GM06990 (cell line): ENCODE results near the gene CELSR1.

Experiments
- DNase-seq: peaks from one replicate; pipeline ENCODE4 v3.0.0-alpha.2; 2011; ENCODE audit not compliant: insufficient read length; ENCODE audit errors: extremely low read depth
- H3K27me3 ChIP-seq: replicated peaks from 2 replicates; pipeline ENCODE4 v1.6.0; 2011; ENCODE audit warnings: low read length; ENCODE audit not compliant: control insufficient read depth, insufficient read depth
- H3K36me3 ChIP-seq: 2 replicates; pipeline ENCODE4 v1.5.1; 2011; ENCODE audit warnings: low read length; ENCODE audit not compliant: control insufficient read depth, insufficient read depth
- H3K4me3 ChIP-seq: replicated peaks from 2 replicates; pipeline ENCODE4 v1.5.1; 2011; ENCODE audit warnings: low read depth, mild to moderate bottlenecking, control low read depth, low read length
- TF ChIP-seq, protein P1 (sequence below): IDR thresholded peaks from 2 replicates; pipeline ENCODE4 v1.5.1; 2011; ENCODE audit warnings: low read length, control low read depth, mild to moderate bottlenecking, inconsistent platforms; ENCODE audit not compliant: insufficient read depth, poor library complexity, severe bottlenecking

Gene CELSR1

GRCh38 chr22:46520880-46521279 is 16.5 kb downstream of the CELSR1 start:
- H3K36me3 ChIP-seq: no peaks in the 10 kb centered on the region
- H3K27me3 ChIP-seq: no peaks in the 10 kb centered on the region
- H3K4me3 ChIP-seq: no peak overlapping the region
- TF ChIP-seq, protein P1, sequence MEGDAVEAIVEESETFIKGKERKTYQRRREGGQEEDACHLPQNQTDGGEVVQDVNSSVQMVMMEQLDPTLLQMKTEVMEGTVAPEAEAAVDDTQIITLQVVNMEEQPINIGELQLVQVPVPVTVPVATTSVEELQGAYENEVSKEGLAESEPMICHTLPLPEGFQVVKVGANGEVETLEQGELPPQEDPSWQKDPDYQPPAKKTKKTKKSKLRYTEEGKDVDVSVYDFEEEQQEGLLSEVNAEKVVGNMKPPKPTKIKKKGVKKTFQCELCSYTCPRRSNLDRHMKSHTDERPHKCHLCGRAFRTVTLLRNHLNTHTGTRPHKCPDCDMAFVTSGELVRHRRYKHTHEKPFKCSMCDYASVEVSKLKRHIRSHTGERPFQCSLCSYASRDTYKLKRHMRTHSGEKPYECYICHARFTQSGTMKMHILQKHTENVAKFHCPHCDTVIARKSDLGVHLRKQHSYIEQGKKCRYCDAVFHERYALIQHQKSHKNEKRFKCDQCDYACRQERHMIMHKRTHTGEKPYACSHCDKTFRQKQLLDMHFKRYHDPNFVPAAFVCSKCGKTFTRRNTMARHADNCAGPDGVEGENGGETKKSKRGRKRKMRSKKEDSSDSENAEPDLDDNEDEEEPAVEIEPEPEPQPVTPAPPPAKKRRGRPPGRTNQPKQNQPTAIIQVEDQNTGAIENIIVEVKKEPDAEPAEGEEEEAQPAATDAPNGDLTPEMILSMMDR: no peak
- DNase-seq: no peak

- DNase-seq: no peak
- Histone ChIP-seq H3K27me3 (no peaks in the 10 kb centered on the region), H3K4me3 (no peak overlapping the region), H3K36me3 (no peaks in the 10 kb centered on the region)
- TF ChIP-seq, protein P1: no peak
Observed at GRCh38 chr22:46519377-46519776, 18.0 kb downstream of the CELSR1 start.

GRCh38 chr22:46518542-46519325 is 18.7 kb downstream of the CELSR1 start:
- TF ChIP-seq, protein P1: no peak
- DNase-seq: no peak
- no peaks in the 10 kb centered on the region for H3K27me3 ChIP-seq

DNA sequence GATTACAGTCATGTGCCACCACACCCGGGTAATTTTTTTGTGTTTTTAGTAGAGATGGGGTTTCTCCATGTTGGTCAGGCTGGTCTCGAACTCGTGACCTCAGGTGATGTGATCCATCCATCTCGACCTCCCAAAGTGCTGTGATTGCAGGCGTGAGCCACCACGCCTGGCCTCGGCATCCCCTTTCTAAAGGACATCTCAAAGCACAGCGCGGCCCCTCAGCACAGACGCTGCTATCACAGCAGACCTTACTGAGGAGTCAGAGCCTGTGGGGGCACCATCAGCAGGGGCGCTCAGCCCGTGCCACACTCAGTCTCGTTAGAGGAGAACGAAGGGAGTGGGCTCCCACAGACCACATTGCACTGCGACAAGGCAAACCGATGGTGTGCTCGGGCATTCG is 19.4 kb downstream of the CELSR1 start:
- TF ChIP-seq, protein P1: no peak
- no peaks in the 10 kb centered on the region for H3K27me3 ChIP-seq
- no peaks in the 10 kb centered on the region for H3K36me3 ChIP-seq
- DNase-seq: no peak
- H3K4me3 ChIP-seq: no peak overlapping the region

More at GRCh38 chr22:46518542-46519325, 18.7 kb downstream of the CELSR1 start:
- Histone ChIP-seq H3K4me3 (no peak overlapping the region), H3K36me3 (no peaks in the 10 kb centered on the region)

DNA sequence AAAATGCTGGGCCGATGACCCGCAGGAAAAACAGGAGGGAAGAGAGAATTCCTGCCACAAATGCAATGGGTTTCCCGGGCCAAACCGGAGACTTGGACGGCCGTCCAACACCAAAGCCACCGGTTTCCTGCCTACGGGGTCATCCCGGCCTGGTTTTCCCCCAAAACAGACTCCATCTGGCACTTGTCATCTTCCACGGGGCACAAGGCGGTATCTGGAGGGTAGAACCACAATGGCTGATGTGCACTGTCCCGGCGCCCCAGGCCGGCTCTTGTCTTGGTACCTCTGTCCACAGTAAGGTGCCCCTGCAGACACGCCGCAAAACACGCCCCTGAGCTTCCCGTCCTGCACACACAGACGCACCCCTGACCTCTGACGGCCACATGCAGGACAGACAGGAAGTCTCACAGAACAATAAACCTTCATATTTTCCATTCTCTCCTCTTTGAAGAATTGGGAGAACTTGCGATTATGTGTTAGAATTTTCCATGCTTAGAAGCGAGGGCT is 20.1 kb downstream of the CELSR1 start:
- no peaks in the 10 kb centered on the region for H3K36me3 ChIP-seq
- H3K27me3 ChIP-seq: no peaks in the 10 kb centered on the region
- DNase-seq: no peak

More for the DNA sequence above, 20.1 kb downstream of the CELSR1 start:
- no peak overlapping the region for H3K4me3 ChIP-seq
- TF ChIP-seq, protein P1: no peak
